Transverse colon (tissue), 4 donors: ENCODE data around the gene KRTCAP2.

Source experiments
- EP300 ChIP-seq: sonication (generic); formaldehyde crosslinking; IDR thresholded peaks from one replicate; pipeline ENCODE4 v1.6.1; 2017; ENCODE audit warnings: antibody characterized with exemption, low read depth
- POLR2A ChIP-seq: fragments of 450-650 bp; IDR thresholded peaks from one replicate; pipeline ENCODE4 v1.6.1; 2016; ENCODE audit warnings: antibody characterized with exemption, mild to moderate bottlenecking, moderate library complexity
- POLR2AphosphoS5 ChIP-seq, 3 donors: sonication (generic); formaldehyde crosslinking; IDR thresholded peaks; one replicate each; pipeline ENCODE4 v1.6.1; 2016; ENCODE audit warnings: antibody characterized with exemption in 3 of 3
- TF ChIP-seq, protein P1 (sequence below), 5 experiments: fragments of 200-600 bp in 3 of 5; fragments of 450-650 bp in 2 of 5; sonication (generic) in 3 of 5; IDR thresholded peaks; 1 replicate in 2 of 5; 2 replicates in 3 of 5; pipeline ENCODE4 v1.5.1; 2016 to 2017; ENCODE audit warnings: antibody characterized with exemption in 5 of 5, inconsistent platforms in 3 of 5, mild to moderate bottlenecking in 2 of 5, moderate library complexity in 1 of 5

DNA sequence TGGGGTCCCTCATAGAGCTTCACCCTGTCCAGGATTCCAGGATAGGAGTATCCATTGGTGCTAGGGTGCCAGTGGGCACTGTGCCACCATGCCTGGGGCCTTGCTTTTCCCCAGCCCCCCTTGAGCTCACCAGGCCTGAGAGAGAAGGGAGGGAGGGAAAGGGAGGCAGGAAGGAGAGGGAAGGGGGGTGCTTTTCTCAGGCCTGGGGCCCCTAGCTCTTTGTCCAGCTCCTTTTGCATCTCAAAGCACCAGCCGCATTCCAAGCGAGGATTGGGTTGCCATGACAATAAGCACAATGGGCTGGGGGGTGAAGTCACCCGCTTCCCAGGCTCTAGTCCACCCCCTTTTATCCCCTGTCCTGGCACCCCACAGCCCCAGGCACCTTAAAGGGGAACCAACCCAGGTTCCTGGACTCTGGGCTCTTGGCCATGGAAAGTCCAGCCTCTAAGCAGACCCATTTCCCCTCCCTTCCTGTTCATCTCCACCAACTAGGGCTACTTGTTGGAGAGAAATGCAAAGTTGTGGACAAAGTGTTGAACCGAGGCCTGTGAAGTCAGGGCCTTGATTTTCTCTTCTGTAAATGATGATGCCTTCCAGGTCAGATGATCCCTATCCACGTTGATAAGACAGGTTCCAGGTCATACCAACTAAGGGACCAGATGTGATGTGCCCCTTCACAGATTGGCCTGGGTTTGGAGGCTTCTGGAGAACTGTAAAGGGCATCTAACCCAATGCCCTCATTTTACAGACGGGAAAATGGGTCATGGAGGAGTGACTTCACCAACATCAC, 23.2 kb upstream of the KRTCAP2 start:
- TF ChIP-seq, protein P1, sequence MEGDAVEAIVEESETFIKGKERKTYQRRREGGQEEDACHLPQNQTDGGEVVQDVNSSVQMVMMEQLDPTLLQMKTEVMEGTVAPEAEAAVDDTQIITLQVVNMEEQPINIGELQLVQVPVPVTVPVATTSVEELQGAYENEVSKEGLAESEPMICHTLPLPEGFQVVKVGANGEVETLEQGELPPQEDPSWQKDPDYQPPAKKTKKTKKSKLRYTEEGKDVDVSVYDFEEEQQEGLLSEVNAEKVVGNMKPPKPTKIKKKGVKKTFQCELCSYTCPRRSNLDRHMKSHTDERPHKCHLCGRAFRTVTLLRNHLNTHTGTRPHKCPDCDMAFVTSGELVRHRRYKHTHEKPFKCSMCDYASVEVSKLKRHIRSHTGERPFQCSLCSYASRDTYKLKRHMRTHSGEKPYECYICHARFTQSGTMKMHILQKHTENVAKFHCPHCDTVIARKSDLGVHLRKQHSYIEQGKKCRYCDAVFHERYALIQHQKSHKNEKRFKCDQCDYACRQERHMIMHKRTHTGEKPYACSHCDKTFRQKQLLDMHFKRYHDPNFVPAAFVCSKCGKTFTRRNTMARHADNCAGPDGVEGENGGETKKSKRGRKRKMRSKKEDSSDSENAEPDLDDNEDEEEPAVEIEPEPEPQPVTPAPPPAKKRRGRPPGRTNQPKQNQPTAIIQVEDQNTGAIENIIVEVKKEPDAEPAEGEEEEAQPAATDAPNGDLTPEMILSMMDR (IDR thresholded peaks at IDR 0.05): no peak
- TF ChIP-seq POLR2A (no peak), POLR2AphosphoS5 (IDR thresholded peaks at IDR 0.05) (no peak), EP300 (no peak)
